Activated CD4-positive, alpha-beta memory T cell treated with anti-CD3 and anti-CD28 coated beads, Interleukin-2, amount 10 ng/mL, durations not matched to agents 7 days and 5 days (primary cell): ENCODE results near the gene ABTB2. TPM values are rescaled to one million over a fixed set of nuclear protein-coding genes. Genes with fewer than 3 reads are reported as not detected.
A peak's percentile ranks its signal among the peaks of the same experiment; 100 is the strongest.

Experiments
- CTCF ChIA-PET: fragments of 350-600 bp; sonication (Branson Sonifier 250); formaldehyde crosslinking; loops from one replicate; lab custom pipeline; 2021; ENCODE audit warnings: antibody characterized with exemption, inconsistent platforms; lab: Charles Lee
- POLR2A ChIA-PET: fragments of 350-600 bp; sonication (Branson Sonifier 250); formaldehyde crosslinking; loops from one replicate; lab custom pipeline; 2021; ENCODE audit warnings: antibody characterized with exemption; lab: Charles Lee
- DNase-seq: peaks from one replicate; pipeline ENCODE4 v3.0.0-alpha.2; 2020
- H3K27ac Mint-ChIP-seq: one replicate; pipeline ENCODE4 v1.8.0; 2021; ENCODE audit warnings: mild to moderate bottlenecking, mixed read lengths
- H3K27me3 Mint-ChIP-seq: one replicate; pipeline ENCODE4 v1.8.0; 2021; ENCODE audit warnings: mixed read lengths
- H3K36me3 Mint-ChIP-seq: one replicate; pipeline ENCODE4 v1.8.0; 2021; ENCODE audit warnings: low read depth, mixed read lengths
- H3K4me1 Mint-ChIP-seq: one replicate; pipeline ENCODE4 v1.8.0; 2021; ENCODE audit warnings: mixed read lengths
- H3K4me3 Mint-ChIP-seq: one replicate; pipeline ENCODE4 v1.8.0; 2021; ENCODE audit warnings: mild to moderate bottlenecking, mixed read lengths
- H3K9me3 Mint-ChIP-seq: one replicate; pipeline ENCODE4 v1.8.0; 2021; ENCODE audit warnings: mixed read lengths
- total RNA-seq, 2 experiments: library from RNA; stranded (reverse); gene quantifications; one replicate each; pipeline ENCODE4 v1.2.3, GENCODE V29; 2021

ABTB2 gene
- total RNA-seq, 2 experiments from 2014 or later: 2.3 to 2.7 TPM

GRCh38 chr11:34215806-34216453 lies 141.9 kb downstream of the ABTB2 start:
- ChIA-PET CTCF (interaction anchor here (1.4 kb wide), 2 partner anchors 18 to 42 kb away, joined by 4 to 5 read pairs; no protein-coding TSS in a partner anchor), POLR2A (interaction anchor here (0.9 to 1.8 kb wide), 2 partner anchors 19 to 32 kb away, joined by 3 to 8 read pairs; no protein-coding TSS in a partner anchor)
- H3K27me3 Mint-ChIP-seq: peaks cover 5% of the 10 kb centered on the region

GRCh38 chr11:34214961-34215805 lies 142.6 kb downstream of the ABTB2 start:
- H3K36me3 Mint-ChIP-seq: no peaks in the 10 kb centered on the region
- H3K4me1 Mint-ChIP-seq: peaks cover 15% of the 10 kb centered on the region
- ChIA-PET CTCF (interaction anchor here (1.0 to 1.4 kb wide), 2 partner anchors 19 to 41 kb away, joined by 3 to 5 read pairs; no protein-coding TSS in a partner anchor), POLR2A (interaction anchor here (0.9 to 1.8 kb wide), 4 partner anchors 12 to 143 kb away, joined by 3 to 8 read pairs (median 4); partner anchors contain the start of gene ABTB2)
- peak overlapping the region; percentile 41 for H3K27ac Mint-ChIP-seq
- no peak overlapping the region for H3K4me3 Mint-ChIP-seq
- peaks cover 7% of the 10 kb centered on the region for H3K27me3 Mint-ChIP-seq
- no peaks in the 10 kb centered on the region for H3K9me3 Mint-ChIP-seq
- DNase-seq: peak; percentile 70

More at GRCh38 chr11:34215806-34216453, 141.9 kb downstream of the ABTB2 start:
- DNase-seq: no peak
- Mint-ChIP-seq H3K4me3 (no peak overlapping the region), H3K4me1 (peaks cover 15% of the 10 kb centered on the region), H3K36me3 (no peaks in the 10 kb centered on the region), H3K27ac (no peak overlapping the region), H3K9me3 (no peaks in the 10 kb centered on the region)

- ChIA-PET POLR2A (no interaction called here), CTCF (no interaction called here)
- Mint-ChIP-seq H3K27me3 (peaks cover 4% of the 10 kb centered on the region), H3K4me1 (peaks cover 21% of the 10 kb centered on the region), H3K36me3 (no peaks in the 10 kb centered on the region), H3K4me3 (no peak overlapping the region), H3K9me3 (no peaks in the 10 kb centered on the region), H3K27ac (no peak overlapping the region)
- no peak for DNase-seq
These were observed 144.4 kb downstream of the ABTB2 start for GRCh38 chr11:34213366-34213765.

GRCh38 chr11:34212566-34212965 lies 145.2 kb downstream of the ABTB2 start:
- no peak overlapping the region for H3K4me3 Mint-ChIP-seq
- no peaks in the 10 kb centered on the region for H3K36me3 Mint-ChIP-seq
- H3K9me3 Mint-ChIP-seq: no peaks in the 10 kb centered on the region
- no peak for DNase-seq
- peaks cover 5% of the 10 kb centered on the region for H3K27me3 Mint-ChIP-seq
- H3K4me1 Mint-ChIP-seq: peaks cover 27% of the 10 kb centered on the region
- ChIA-PET POLR2A (no interaction called here), CTCF (no interaction called here)
- no peak overlapping the region for H3K27ac Mint-ChIP-seq

- no peak for DNase-seq
- Mint-ChIP-seq H3K4me1 (peaks cover 23% of the 10 kb centered on the region), H3K27ac (no peak overlapping the region), H3K36me3 (no peaks in the 10 kb centered on the region), H3K4me3 (no peak overlapping the region), H3K27me3 (peaks cover 5% of the 10 kb centered on the region), H3K9me3 (no peaks in the 10 kb centered on the region)
- ChIA-PET POLR2A (no interaction called here), CTCF (no interaction called here)
These were observed 148.0 kb downstream of the ABTB2 start for GRCh38 chr11:34209809-34210208.

GRCh38 chr11:34208266-34209135 lies 149.3 kb downstream of the ABTB2 start:
- DNase-seq: peak; percentile 26
- POLR2A ChIA-PET: no interaction called here
- H3K9me3 Mint-ChIP-seq: no peaks in the 10 kb centered on the region

GRCh38 chr11:34207487-34208180 lies 150.2 kb downstream of the ABTB2 start:
- Mint-ChIP-seq H3K9me3 (no peaks in the 10 kb centered on the region), H3K4me3 (no peak overlapping the region), H3K27me3 (peaks cover 5% of the 10 kb centered on the region), H3K4me1 (peaks cover 28% of the 10 kb centered on the region), H3K36me3 (no peaks in the 10 kb centered on the region), H3K27ac (no peak overlapping the region)
- ChIA-PET POLR2A (interaction anchor here (1.7 kb wide), 1 partner anchor 14 kb away, joined by 5 read pairs; no protein-coding TSS in a partner anchor), CTCF (interaction anchor here (0.7 to 1.8 kb wide), 3 partner anchors 11 to 150 kb away, joined by 3 to 6 read pairs (median 3); partner anchors contain the start of gene ABTB2)
- DNase-seq: no peak

More at GRCh38 chr11:34208266-34209135, 149.3 kb downstream of the ABTB2 start:
- no peak overlapping the region for H3K27ac Mint-ChIP-seq
- no peak overlapping the region for H3K4me3 Mint-ChIP-seq
- peaks cover 20% of the 10 kb centered on the region for H3K4me1 Mint-ChIP-seq
- peaks cover 5% of the 10 kb centered on the region for H3K27me3 Mint-ChIP-seq
- H3K36me3 Mint-ChIP-seq: no peaks in the 10 kb centered on the region
- CTCF ChIA-PET: interaction anchor here (1.8 kb wide), 1 partner anchor 149 kb away, joined by 6 read pairs; the partner anchor contains the start of gene ABTB2

- POLR2A ChIA-PET: interaction anchor here (1.7 kb wide), 1 partner anchor 13 kb away, joined by 5 read pairs; no protein-coding TSS in a partner anchor
- Mint-ChIP-seq H3K36me3 (no peaks in the 10 kb centered on the region), H3K4me3 (no peak overlapping the region), H3K27me3 (peaks cover 5% of the 10 kb centered on the region), H3K9me3 (no peaks in the 10 kb centered on the region), H3K4me1 (peaks cover 31% of the 10 kb centered on the region), H3K27ac (no peak overlapping the region)
- CTCF ChIA-PET: interaction anchor here (0.7 to 1.8 kb wide), 3 partner anchors 12 to 151 kb away, joined by 3 to 6 read pairs (median 3); partner anchors contain the start of gene ABTB2
- DNase-seq: no peak
These were observed 151.2 kb downstream of the ABTB2 start for GRCh38 chr11:34206407-34207300.

- H3K9me3 Mint-ChIP-seq: no peaks in the 10 kb centered on the region
- CTCF ChIA-PET: no interaction called here
- no peak overlapping the region for H3K27ac Mint-ChIP-seq
- no peak for DNase-seq
- H3K4me1 Mint-ChIP-seq: peaks cover 35% of the 10 kb centered on the region
- peaks cover 5% of the 10 kb centered on the region for H3K27me3 Mint-ChIP-seq
- no peak overlapping the region for H3K4me3 Mint-ChIP-seq
- no peaks in the 10 kb centered on the region for H3K36me3 Mint-ChIP-seq
- POLR2A ChIA-PET: interaction anchor here (1.3 kb wide), 1 partner anchor 45 kb away, joined by 3 read pairs; no protein-coding TSS in a partner anchor
These were observed 152.3 kb downstream of the ABTB2 start for GRCh38 chr11:34205326-34206035.

- Mint-ChIP-seq H3K36me3 (no peaks in the 10 kb centered on the region), H3K27ac (no peak overlapping the region), H3K4me3 (no peak overlapping the region), H3K4me1 (peaks cover 37% of the 10 kb centered on the region), H3K27me3 (peaks cover 2% of the 10 kb centered on the region), H3K9me3 (no peaks in the 10 kb centered on the region)
- no peak for DNase-seq
- ChIA-PET POLR2A (interaction anchor here (0.6 to 1.3 kb wide), 2 partner anchors 23 to 46 kb away, joined by 3 to 4 read pairs; no protein-coding TSS in a partner anchor), CTCF (no interaction called here)
These were observed 153.2 kb downstream of the ABTB2 start for GRCh38 chr11:34204396-34205279.
